COLO668 (cell line): ENCODE results near the gene DGCR2.
"Not testable (repeated sequence)": the region's sequence is repeated elsewhere in the genome, so short reads cannot be mapped to it uniquely, and the experiment has no call there.

ENCODE experiments used
- DNase-seq: peaks from one replicate; lab custom pipeline; 2025; ENCODE audit not compliant: unreplicated experiment; lab: John Stamatoyannopoulos, UW

Gene DGCR2

GRCh38 chr22:19032898-19033567 lies 89.2 kb downstream of the DGCR2 start:
- DNase-seq: peak; percentile 22

- not testable (repeated sequence) for DNase-seq
These were observed 89.9 kb downstream of the DGCR2 start for GRCh38 chr22:19032156-19032785.

GRCh38 chr22:19030889-19031252 lies 91.3 kb downstream of the DGCR2 start:
- not testable (repeated sequence) for DNase-seq

GRCh38 chr22:19030226-19030888 lies 91.9 kb downstream of the DGCR2 start:
- DNase-seq: not testable (repeated sequence)

- DNase-seq: not testable (repeated sequence)
These were observed 92.8 kb downstream of the DGCR2 start for GRCh38 chr22:19029113-19030103.

GRCh38 chr22:19028060-19028455 lies 94.2 kb downstream of the DGCR2 start:
- not testable (repeated sequence) for DNase-seq

GRCh38 chr22:19027371-19028059 lies 94.7 kb downstream of the DGCR2 start:
- DNase-seq: not testable (repeated sequence)

GRCh38 chr22:19026080-19026479 lies 96.1 kb downstream of the DGCR2 start:
- DNase-seq: not testable (repeated sequence)

GRCh38 chr22:19024956-19025489 lies 97.2 kb downstream of the DGCR2 start:
- DNase-seq: not testable (repeated sequence)

- DNase-seq: not testable (repeated sequence)
These were observed 98.3 kb downstream of the DGCR2 start for GRCh38 chr22:19023931-19024330.

- DNase-seq: no peak
These were observed 99.5 kb downstream of the DGCR2 start for GRCh38 chr22:19022755-19023154.

- no peak for DNase-seq
These were observed 102.6 kb downstream of the DGCR2 start for GRCh38 chr22:19019679-19020032.

- DNase-seq: no peak
These were observed 103.1 kb downstream of the DGCR2 start for GRCh38 chr22:19019029-19019678.

- no peak for DNase-seq
These were observed 104.0 kb downstream of the DGCR2 start for GRCh38 chr22:19018256-19018655.

- no peak for DNase-seq
These were observed 106.0 kb downstream of the DGCR2 start for GRCh38 chr22:19016081-19016766.

- DNase-seq: no peak
These were observed 107.3 kb downstream of the DGCR2 start for GRCh38 chr22:19014886-19015285.

GRCh38 chr22:19013881-19014598 lies 108.2 kb downstream of the DGCR2 start:
- DNase-seq: not testable (repeated sequence)

GRCh38 chr22:19013411-19013810 lies 108.8 kb downstream of the DGCR2 start:
- DNase-seq: not testable (repeated sequence)
